Measurements from ENCODE around the gene ATP1B1.
A peak's percentile ranks its signal among the peaks of the same experiment; 100 is the strongest.

DNA sequence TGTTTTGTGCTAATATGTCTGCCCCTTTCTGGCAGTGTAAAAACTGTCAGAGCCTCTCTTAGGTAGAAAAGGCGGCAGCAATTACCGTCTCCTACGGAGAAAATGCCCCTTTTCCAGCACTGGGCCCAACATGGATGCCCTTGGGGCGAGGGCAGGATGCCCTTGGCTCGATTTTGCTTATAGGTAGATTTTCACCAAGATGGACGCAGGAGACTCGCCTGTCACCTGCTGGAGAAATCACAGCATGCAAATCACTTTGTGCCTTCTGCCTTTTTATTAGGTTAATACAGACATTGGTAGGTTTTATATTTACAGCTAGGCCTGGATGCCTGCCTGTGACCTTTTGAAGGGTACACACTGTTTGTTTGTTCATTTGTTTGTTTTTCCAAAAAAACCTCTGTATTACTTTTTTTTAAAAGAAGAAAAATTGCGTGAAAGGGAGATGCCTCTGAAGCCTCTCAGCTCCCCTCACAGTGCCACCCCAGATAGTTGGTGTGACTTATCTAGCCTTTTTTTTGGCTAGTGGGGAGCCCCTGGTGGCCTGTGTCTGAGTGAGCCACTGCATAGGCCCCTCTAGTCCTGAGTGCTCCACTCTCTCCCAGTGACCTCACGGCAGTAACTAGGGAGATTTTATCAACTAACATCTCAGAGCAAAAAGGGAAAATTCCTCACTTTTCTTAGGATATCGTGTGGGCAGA, 2.5 kb downstream of the ATP1B1 start:
- TF ChIP-seq MYNN (tag by site-specific recombination; IDR thresholded peaks at IDR 0.05; ENCODE audit: borderline replicate concordance): no peak
- TF ChIP-seq, protein P1, sequence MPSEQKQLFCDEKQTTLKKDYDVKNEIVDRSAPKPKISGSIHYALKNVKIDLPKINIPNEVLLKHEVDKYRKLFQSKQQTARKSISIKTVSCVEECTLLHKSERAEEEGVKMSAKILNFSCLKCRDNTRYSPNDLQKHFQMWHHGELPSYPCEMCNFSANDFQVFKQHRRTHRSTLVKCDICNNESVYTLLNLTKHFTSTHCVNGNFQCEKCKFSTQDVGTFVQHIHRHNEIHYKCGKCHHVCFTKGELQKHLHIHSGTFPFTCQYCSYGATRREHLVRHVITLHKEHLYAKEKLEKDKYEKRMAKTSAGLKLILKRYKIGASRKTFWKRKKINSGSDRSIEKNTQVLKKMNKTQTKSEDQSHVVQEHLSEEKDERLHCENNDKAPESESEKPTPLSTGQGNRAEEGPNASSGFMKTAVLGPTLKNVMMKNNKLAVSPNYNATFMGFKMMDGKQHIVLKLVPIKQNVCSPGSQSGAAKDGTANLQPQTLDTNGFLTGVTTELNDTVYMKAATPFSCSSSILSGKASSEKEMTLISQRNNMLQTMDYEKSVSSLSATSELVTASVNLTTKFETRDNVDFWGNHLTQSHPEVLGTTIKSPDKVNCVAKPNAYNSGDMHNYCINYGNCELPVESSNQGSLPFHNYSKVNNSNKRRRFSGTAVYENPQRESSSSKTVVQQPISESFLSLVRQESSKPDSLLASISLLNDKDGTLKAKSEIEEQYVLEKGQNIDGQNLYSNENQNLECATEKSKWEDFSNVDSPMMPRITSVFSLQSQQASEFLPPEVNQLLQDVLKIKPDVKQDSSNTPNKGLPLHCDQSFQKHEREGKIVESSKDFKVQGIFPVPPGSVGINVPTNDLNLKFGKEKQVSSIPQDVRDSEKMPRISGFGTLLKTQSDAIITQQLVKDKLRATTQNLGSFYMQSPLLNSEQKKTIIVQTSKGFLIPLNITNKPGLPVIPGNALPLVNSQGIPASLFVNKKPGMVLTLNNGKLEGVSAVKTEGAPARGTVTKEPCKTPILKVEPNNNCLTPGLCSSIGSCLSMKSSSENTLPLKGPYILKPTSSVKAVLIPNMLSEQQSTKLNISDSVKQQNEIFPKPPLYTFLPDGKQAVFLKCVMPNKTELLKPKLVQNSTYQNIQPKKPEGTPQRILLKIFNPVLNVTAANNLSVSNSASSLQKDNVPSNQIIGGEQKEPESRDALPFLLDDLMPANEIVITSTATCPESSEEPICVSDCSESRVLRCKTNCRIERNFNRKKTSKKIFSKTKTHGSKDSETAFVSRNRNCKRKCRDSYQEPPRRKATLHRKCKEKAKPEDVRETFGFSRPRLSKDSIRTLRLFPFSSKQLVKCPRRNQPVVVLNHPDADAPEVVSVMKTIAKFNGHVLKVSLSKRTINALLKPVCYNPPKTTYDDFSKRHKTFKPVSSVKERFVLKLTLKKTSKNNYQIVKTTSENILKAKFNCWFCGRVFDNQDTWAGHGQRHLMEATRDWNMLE (tag by site-specific recombination; conservative IDR thresholded peaks at IDR 0.05; ENCODE audit: low read depth): no peak
- no peak for TF ChIP-seq SALL2 (tag by site-specific recombination; IDR thresholded peaks at IDR 0.05; ENCODE audit: borderline replicate concordance)
- TF ChIP-seq ZBTB7A (tag by site-specific recombination; IDR thresholded peaks at IDR 0.05; ENCODE audit: low read depth): no peak
- TF ChIP-seq, protein P2, sequence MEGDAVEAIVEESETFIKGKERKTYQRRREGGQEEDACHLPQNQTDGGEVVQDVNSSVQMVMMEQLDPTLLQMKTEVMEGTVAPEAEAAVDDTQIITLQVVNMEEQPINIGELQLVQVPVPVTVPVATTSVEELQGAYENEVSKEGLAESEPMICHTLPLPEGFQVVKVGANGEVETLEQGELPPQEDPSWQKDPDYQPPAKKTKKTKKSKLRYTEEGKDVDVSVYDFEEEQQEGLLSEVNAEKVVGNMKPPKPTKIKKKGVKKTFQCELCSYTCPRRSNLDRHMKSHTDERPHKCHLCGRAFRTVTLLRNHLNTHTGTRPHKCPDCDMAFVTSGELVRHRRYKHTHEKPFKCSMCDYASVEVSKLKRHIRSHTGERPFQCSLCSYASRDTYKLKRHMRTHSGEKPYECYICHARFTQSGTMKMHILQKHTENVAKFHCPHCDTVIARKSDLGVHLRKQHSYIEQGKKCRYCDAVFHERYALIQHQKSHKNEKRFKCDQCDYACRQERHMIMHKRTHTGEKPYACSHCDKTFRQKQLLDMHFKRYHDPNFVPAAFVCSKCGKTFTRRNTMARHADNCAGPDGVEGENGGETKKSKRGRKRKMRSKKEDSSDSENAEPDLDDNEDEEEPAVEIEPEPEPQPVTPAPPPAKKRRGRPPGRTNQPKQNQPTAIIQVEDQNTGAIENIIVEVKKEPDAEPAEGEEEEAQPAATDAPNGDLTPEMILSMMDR (tag by site-specific recombination; IDR thresholded peaks at IDR 0.05): peak; percentile 62; the same call in 1 of the 2 replicates
- TF ChIP-seq ZNF670 (tag by site-specific recombination; IDR thresholded peaks at IDR 0.05; ENCODE audit: low read depth): no peak
- TF ChIP-seq ZNF776 (tag by site-specific recombination; IDR thresholded peaks at IDR 0.05; ENCODE audit: borderline replicate concordance): no peak
